GM13977 (cell line): ENCODE results near the gene BBC3.

ENCODE experiments used
- DNase-seq: peaks from one replicate; pipeline ENCODE4 v3.0.0; 2012; ENCODE audit warnings: low spot score
- in situ Hi-C: fragments of 300-500 bp; cut with MboI; formaldehyde crosslinking; loops from one replicate; pipeline ENCODE4 v1.12.0; 2022; ENCODE audit warnings: low sequenced_read_pairs, low pct_unique_long_range_greater_than_20kb, mixed read lengths, inconsistent platforms; ENCODE audit not compliant: unreplicated experiment
- TF ChIP-seq, protein P1 (sequence below): IDR thresholded peaks from 2 replicates; pipeline ENCODE4 v1.5.1; 2012; ENCODE audit warnings: mild to moderate bottlenecking, control low read depth; ENCODE audit not compliant: insufficient read depth; ENCODE audit errors: extremely low read depth, missing control alignments

The BBC3 gene

DNA sequence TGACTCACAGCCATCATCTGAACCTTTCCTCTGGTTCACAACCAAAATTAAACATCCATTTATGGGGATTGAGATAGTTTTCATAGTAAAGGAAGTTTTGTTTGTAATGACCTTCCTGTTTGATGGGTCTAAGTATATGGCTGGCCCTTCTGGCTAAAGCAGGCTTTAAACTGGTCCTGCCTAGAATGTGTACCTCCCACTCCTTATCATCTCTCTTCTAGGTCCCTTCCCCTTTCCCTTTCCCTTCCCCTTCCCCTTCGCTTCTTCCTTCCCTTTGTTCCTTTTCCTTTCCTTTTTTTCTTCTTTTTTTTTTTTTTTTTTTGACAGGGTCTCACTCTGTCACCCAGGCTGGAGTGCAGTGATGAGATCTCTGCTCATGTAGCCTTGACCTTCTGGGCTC, 35.6 kb downstream of the BBC3 start:
- TF ChIP-seq, protein P1, sequence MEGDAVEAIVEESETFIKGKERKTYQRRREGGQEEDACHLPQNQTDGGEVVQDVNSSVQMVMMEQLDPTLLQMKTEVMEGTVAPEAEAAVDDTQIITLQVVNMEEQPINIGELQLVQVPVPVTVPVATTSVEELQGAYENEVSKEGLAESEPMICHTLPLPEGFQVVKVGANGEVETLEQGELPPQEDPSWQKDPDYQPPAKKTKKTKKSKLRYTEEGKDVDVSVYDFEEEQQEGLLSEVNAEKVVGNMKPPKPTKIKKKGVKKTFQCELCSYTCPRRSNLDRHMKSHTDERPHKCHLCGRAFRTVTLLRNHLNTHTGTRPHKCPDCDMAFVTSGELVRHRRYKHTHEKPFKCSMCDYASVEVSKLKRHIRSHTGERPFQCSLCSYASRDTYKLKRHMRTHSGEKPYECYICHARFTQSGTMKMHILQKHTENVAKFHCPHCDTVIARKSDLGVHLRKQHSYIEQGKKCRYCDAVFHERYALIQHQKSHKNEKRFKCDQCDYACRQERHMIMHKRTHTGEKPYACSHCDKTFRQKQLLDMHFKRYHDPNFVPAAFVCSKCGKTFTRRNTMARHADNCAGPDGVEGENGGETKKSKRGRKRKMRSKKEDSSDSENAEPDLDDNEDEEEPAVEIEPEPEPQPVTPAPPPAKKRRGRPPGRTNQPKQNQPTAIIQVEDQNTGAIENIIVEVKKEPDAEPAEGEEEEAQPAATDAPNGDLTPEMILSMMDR = no peak
- DNase-seq = no peak
- in situ Hi-C loops = no loop called here

DNA sequence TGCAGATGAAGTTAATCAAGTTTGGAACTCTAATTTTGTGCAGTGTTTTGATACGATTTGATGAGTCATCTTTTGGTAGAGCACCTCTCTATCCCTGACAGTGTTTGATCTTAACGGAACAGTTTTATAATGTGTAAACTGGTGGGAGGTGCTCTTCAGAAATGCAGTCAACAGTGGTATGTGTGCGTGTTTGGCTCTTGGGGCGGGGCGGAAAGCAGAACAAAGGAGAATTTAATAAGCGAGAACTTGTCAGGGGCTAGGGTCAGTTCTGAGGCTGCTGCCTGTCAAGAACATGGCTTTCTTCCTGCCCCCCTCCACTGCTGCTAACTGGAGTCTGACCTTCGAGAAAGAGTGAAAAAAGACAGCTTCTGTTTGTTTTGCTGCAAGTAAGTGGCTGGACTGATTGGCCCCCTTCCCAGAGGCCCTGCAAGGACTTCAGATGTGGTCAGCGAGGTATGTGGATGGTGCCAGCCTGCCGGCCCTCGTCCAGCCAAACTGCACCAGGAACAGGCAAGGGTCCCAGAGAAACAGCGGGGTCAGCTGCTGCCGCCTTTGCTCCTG, 40.8 kb downstream of the BBC3 start:
- DNase-seq = no peak
- TF ChIP-seq, protein P1 = no peak
- in situ Hi-C loops = no loop called here

DNA sequence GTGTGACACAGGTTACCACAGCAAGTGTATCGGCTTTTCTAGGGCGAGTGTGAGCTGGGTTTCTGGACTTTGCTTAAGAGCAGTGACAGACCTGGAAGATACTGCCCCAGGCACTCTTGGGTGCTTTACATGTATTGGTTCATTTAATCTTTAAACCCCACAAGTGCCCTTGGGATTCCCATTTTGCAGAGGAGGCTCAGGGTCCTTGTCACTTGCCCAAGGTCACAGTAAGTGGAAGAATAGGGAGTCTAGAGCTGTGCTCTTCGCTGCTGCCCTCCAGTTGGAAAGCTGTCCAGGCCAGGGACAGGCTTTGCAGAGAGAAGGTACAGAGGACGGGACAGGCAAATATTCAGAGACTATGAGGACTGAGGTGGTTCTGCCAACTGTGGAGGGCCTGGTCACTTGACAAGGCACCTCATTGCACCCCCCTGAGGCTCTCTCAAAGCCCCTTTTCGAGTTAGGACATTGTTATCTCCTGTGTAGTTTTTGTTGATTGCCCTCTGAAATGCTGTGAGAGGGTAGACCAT, 42.4 kb downstream of the BBC3 start:
- DNase-seq = no peak
- TF ChIP-seq, protein P1 = no peak
- in situ Hi-C loops = no loop called here

DNA sequence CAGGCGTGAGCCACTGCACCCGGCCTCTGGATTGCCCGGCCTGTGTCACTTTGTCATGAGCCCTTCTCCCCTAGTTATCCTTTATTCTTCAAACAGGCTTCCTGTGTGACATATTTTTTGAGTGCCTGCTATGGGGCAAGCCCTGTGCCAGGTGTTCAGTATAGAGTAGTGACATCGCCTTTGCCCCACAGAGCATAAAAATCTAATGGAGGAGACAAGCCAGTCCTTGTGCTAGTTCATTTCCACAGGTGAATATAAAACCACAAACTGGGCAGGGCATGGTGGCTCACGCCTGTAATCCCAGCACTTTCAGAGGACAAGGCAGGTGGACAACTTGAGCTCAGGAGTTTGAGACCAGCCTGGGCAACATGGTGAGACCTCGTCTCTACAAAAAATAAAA, 43.2 kb downstream of the BBC3 start:
- in situ Hi-C loops = no loop called here
- TF ChIP-seq, protein P1 = no peak
- no peak for DNase-seq

DNA sequence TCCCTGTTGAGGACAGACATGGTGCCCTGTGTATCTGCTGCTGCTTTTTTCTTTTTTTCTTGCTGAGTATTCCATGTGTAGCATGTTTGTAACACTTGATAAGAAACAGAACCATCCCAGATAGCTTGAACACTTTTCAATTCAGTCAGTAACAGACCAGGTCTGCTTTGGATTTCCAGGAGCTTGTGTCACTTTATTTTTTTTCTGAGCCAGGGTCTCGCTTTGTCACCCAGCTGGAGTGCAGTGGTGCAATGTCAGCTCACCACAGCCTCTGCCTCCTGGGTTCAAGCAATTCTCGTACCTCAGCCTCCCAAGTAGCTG, 43.7 kb downstream of the BBC3 start:
- in situ Hi-C loops = no loop called here
- TF ChIP-seq, protein P1 = no peak

DNA sequence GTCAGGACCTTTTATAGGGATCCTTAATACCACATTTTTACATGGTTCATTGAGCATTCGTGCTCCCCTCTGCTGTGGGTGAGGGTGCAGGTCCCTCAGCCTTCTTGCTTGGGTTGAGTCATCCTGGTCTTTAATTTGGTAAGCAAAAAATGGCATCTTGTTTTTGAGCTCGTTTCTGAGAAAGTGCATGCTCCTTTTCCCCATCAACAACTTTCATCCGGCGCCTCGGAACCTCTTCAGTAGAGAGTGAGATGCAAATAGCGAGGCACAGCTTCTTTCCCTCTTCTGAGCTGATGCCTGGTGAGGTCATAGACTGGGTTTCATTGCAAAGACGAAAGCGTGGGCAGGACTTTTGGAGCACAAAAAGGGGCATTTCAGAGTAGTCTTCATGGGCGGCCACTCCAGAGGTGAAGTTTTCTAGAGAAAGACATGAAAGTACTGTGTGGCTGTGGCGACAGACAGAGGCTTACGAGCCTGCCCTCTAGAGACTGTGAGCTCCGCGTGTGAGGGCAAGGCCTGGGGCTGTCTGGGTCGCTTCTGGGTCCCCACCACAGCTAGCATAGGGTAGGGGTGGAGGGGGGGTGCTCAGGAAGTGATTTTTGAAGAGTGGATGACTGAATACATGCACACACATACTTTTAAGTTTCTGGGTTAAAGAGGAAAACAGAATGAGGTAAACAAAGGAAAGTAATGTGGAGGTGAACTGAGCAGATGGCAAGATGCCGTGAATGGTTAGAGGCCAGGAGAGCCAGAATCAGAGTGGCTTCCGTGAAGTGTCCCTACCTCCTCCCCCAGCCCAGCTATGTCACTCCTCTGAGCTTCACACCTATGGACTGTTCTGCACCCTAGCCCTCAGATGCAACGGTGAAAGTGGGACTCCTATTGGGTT, 44.3 kb downstream of the BBC3 start:
- TF ChIP-seq, protein P1 = peak; percentile 37
- DNase-seq = peak; percentile 85

More for the DNA sequence above, 43.7 kb downstream of the BBC3 start:
- DNase-seq = no peak

More for the DNA sequence above, 44.3 kb downstream of the BBC3 start:
- in situ Hi-C loops = no loop called here
